HG03159 (cell line): ENCODE measurements around the gene VPS33A.
"Not testable (repeated sequence)": the region's sequence is repeated elsewhere in the genome, so short reads cannot be mapped to it uniquely, and the experiment has no call there.

Experiments used
- ATAC-seq: cut with Tn5 transposase; IDR thresholded peaks from one replicate; pipeline ENCODE4 v1.9.1; 2021; ENCODE audit warnings: mild to moderate bottlenecking, moderate library complexity; ENCODE audit not compliant: unreplicated experiment

The VPS33A gene

DNA sequence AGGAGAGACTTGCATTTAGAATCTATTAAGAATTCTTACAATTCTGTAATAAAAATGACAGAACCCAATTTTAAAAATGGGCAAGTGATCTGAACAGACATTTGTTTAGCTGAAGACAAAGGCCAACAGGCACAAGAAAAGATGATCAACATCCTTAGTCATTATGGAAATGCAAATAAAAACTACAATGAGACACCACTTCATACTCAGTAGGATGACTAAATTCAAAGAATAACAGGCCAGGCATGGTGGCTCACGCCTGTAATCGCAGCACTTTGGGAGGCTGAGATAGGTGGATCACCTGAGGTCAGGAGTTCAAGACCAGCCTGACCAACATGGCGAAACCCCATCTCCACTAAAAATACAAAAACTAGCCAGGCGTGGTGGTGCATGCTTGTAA lies 7.8 kb downstream of the VPS33A start:
- ATAC-seq, result not testable (repeated sequence)

DNA sequence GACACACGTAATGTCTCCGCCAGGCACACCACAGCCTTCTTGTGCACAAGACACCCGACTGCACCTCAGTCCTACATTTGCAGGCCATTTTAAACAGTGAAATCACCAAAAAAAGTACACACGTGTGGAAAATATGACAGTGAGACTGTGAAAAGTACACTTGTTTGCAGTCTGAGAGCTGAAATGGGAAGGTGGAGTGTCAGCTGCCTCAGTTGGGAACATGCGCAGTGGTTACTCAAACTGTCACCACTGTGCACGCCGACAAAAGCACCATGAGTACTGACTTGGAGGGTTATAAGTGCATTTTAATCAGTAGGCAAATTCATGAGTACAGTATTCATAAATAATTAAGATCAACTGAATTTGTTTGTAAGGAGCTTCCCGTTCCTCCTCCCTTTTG lies 15.8 kb downstream of the VPS33A start:
- no peak for ATAC-seq

DNA sequence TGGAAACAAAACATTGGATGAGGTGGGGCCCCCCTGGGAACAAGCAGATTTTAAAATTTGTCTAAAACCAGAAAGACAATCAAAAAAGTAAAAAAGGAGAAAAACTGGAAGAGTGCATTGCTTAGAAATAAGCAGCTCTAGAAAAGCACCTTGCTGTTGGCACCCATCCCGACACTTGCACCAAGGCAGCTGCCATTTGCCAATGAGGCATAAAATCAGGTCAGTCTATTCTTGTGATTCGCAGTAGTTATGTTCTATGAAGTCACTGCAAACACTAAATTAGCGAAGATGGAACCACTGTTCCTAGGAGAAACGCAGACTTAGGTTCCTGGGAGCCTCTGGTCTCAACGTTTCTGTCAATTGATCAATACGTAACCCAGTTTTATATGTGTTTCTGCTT lies 16.2 kb downstream of the VPS33A start:
- no peak for ATAC-seq

DNA sequence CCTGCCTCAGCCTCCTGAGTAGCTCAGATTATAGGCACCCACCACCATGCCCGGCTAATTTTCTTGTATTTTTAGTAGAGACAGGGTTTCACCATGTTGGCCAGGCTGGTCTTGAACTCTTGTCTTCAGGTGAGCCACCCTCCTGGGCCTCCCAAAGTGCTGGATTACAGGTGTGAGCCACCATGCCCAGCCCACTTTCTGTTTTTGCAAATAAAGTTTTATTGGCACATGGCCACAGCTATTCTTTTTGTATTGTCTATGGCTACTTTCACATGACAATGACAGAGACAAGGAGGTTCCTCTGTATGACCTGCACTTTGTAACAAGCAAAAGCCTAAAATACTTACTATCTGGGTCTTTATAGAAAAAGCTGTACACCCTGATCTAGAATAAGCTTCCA lies 20.7 kb downstream of the VPS33A start:
- ATAC-seq, result no peak

DNA sequence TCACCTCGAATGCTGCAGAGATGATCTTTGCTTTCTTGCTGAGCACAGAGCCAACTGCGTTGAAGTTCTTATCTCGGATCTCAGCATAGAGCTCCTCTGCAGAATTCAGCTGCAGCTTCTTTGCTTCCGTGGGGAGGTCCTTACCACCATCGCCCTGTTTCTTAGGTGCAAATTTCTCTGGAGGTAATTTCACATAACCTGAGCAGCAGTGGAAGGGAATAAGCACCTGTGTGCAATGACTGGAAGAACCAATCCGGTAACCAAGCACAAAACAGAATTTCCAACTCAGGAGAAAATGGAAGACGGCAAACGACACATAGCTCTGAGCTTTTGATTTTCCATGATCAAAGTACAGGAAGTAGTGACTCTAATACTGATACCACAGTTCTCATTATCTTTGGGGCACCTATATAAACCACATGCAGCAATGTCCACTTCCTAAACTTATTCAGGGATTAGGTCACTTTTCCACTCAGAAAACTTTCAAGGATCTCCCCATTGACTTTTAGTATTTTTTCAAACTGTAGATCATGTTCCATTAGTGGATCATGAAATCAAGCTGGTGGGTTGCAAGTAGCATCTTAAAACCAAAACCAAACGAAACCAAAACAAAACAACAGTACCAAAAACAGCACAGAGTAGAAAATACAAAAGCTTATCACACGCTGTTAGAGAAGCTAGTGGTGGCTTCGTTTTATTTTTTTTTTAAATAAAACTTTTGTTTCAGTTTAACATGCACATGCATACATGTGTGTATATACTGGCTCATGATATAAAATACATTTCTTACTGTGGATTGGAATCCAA lies 21.5 kb downstream of the VPS33A start:
- no peak for ATAC-seq

DNA sequence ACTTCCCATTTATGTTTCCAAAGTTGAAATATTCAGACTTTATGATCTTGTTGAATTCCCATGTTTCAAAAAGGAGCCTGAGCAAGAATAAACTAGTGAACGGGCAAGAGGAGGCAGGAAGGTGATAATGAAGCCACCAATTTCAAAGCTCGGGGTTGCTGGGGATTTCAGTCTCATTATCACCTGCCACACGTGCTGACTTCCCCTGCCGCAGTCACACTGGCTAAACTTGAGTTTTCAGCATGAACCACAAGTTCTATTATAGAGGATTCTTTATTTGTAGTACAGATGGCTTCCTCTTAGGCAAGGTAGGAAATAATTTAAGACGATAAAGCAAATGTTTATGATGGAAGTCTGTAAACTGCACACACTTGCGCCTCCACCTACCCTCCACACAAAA lies 22.3 kb downstream of the VPS33A start:
- ATAC-seq, result no peak

DNA sequence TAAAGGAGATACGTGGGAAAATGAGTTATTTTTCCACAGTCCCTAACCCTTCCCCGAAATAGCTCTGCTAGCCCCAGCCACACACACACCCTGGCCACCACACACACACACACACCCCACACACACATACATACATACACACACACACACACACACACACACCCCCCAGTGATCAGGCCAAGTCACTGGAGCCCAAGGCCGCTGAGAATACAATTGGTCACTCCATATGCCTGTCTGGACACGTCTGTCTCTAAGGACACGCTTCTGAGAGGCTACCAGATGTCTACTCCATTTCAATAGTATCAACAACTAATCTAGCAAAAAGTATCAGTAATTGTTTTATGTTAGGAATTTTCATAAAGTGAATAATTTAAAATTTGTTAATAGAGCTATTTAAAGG lies 27.4 kb downstream of the VPS33A start:
- ATAC-seq, result no peak

DNA sequence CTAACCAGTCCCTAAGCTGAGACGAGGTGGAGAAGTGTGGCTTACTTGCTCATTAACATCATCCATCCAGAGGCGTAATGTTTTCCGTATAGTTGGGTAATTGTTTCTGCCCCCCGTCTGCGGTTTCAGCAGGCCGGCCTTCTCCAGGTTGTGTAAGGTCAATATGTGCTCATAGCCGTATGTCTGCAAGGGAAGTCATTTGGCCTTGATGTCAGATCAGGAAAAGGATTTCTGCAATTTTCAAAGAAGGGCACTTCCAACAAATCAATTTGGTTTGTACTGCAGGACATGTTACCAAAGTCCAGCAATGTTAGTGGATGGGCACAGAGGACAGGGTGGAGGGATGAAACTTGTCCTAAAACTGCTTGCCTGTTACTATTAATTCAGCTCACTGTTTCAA lies 30.6 kb downstream of the VPS33A start:
- ATAC-seq, result no peak

DNA sequence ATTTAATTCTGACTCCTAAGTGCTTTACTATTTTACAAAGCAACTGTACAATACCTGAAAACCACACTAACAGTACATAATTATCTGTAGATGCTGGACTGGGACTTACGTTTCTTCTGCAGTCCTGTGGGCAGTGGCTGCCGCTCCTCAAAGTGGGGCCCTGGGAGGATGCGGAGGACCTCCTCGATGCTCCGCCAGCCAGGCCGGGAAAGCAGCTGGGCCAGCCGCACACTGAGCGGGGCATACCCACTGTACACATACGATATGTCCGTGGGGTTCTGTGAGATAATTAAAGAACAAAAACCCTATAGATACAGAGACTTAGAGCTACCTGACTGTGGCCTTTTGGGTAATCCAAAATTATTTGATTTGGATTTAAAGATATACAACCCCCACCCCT lies 33.6 kb downstream of the VPS33A start:
- no peak for ATAC-seq

DNA sequence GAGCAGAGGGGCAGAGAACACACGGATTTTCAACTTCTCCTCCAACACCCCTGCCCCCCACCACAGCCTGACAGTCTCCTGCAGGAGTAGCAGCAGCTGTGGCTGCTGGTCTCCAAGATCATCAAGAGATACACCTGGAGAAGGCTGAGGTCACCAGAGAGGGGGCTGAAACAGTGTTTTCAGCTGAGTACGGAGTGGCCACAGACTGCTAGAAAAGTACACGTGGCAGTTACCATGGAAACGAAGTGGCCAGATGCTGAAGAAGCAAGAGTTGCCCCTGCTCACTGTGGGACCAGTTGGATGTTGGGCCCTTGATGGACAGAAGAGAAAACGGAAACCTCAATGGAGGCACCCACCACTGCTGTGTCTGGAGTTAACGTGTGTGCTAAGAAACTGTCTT lies 35.5 kb downstream of the VPS33A start:
- no peak for ATAC-seq

DNA sequence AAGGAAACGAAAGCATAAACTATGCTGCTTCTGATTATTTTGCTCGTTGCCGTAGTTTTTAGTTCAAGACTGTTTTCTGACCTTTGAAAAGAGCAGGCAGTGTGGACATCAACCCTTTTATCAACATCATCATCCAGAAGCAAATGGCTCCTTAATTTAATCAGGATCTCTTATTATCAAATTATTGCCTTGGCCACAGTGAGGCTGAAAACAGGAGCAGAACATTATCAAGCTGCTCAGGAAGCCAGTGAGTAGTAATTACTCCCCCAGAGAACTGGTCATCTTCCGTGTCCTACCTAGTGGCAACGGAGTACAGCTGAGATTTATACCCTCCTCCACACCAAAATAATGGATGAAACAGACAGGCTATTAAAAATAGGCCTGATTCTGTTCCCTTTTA lies 38.2 kb downstream of the VPS33A start:
- ATAC-seq, result no peak

DNA sequence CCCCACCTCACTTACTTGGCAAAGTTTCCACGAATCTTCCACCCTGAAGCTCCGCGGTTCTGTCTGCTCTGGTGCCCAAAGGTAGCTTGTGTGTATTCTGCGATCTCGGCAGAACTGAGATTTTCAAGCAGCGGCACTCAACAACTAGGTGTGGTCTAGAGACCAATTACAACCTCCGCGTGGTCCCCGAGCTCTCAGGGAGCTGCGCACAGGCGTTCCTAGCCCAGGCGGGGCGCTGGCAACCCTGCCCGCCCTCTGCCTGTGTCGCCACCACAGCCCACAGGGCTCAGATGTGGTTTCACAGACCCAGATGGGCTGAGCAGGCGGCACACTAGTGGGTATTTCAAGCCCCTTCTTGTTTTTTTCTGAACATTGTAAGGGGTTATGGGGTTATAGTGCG lies 39.0 kb downstream of the VPS33A start:
- ATAC-seq, result no peak

DNA sequence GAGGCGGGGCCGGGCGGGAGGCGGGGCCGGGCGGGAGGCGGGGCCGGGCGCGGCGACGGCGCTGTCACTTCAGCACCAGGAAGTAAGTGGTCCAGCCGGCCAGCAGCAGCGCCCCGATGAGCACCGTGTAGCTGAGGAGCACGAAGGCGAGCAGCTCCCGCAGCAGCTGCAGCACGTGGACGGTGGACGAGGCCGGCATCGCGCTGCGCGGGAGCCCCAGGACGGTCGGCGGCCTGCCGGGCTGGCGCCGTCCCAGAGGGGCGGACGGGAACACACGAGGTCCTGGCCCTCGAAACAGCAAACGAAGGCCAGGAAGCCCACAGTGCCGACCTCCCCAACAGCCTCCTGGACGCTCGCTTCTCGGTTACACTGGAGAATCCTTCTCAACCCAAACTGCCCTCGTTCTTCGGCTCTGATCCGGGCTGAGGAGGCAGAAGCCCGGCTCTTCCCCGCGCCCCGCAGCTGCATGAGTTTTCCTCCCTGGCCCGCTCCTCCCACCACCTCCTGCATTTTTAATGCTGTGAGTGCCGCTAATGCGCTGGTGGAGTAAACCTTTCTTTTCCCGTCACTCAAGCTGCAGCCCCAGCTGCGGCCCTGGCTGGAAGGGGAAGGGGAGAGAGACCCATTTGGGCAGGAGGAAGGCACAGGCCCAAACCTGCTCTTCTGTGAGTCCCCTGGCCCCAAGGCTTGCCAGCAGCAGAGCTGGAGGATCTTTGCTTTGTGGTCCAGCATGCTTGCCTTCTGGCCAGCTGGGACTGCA lies 39.7 kb downstream of the VPS33A start:
- no peak for ATAC-seq

DNA sequence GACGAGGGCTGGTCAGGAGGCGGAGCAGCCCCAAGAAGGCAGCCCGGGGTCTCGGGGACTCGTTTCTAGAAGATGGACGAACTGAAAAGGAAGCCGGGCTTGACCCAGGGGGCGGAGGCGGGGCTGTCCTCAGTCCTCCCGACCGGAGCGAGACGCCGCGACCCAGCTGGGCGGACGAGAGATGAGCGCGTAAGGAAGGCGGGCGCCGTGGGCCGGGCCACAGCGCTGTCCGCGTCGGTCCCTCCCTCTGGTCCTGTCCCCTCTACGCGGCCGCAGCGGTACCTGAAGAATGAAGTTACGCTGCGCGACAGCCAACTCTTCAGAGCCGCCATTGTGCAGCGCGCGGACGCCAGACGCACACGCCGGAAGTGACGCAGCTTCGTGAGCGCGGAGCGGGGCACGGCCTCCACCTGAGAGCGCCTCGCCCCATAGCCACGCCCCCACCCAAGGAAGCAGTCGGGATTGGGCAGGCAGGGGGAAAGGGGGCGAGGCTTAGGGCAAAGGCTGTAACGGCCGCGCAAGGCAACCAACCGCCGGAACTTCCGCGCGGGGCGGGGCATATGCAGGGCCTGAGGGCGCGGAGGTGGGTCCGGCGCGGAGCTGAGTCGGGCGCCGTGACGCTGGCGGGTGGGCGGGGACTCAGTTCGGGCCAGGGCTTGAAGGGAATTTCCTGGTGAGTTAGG lies 40.5 kb downstream of the VPS33A start, which contains the start of gene DIABLO:
DIABLO (minus strand) TSS at position 370 of the 683 bp plus-strand sequence; CDS start at position 332, 38 bp downstream.
- ATAC-seq, result peak; percentile 87

DNA sequence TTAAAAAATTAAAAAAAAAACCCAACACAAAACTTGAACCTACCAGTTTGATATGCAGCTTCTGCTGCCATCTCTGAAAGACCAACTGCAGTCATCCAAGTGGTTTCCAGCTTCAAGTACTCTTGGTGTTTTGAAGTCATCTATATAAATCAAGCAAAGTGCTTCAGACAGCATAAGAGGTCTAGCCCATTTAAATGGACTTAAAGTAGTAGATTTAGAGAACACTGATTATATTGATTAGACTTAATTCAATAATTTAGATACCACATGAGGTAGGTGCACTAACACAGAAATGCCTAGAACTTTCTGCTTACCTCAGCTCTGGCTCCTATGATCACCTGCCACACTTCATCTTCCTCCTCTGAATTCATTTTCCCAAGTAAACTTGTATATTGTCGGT lies 49.8 kb downstream of the VPS33A start:
- no peak for ATAC-seq

DNA sequence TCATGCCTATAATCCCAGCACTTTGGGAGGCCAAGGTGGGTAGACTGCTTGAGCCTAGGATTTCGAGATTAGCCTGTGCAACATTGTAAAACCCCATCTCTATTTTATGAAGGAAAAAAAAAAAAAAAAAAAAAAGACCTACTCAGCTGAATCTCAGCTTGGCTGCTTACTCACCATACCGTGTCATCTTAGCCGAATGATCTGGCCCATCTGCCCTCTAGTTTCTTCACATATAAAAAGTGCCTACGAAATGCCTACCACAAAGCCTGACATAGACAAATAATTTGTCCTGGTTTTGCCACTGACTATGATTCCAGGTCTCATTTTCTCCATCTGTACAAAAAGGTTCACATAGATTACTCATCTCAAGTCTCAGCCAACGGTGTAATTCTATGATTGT lies 50.5 kb downstream of the VPS33A start:
- no peak for ATAC-seq

DNA sequence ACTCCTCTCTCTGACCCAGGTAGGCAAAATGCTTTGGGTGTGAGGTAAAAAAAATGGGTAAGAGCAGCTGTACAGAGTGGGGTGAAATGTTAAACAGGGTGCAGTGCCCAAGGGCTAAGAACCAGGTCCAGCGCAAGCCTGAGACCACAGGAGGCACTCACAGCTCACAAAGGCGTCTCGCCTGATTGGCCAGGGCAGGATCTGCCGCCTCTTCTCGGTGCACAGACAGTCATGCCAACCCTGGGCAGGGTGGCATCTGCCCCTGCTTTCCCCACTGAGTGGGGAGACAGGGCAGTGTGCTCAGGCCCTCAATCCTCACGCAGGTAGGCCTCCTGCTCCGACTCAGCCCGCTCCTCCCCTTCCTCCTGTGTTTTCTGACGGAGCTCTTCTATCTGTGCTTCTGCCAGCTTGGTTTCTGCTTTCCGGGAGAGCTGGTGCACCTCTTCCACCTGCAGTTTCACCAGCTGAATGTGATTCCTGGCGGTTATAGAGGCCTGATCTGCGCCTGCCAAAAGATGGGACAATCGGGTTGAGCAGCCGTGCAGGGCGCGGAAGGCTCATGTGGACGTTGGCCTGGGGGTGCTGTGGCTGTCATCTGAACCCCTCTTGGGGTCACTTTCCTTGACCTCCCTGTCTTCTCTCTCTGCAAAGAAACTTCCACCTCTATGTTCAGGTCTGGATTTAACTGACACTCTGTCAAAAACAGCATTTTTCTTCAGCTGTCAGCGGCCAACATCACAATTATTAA lies 58.0 kb downstream of the VPS33A start:
- ATAC-seq, result no peak

DNA sequence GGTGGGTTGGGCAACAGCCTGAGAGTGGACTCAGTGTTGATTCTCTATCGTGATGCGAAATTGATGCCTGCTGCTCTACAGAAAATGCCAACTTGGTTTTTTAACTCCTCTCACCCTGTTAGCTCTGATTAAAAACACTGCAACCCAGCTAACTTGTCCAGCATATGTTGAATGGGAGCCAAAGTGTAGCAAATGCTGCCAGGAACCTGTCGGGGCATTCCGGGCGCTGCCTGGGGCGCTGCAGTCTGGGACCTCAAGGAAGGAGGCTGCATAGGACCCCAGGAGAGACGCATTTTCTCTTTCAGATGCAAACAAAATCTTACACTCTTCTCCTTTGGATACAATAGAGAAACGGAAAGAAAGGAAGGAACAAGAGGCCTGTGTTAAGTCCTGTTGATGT lies 58.9 kb downstream of the VPS33A start:
- no peak for ATAC-seq

DNA sequence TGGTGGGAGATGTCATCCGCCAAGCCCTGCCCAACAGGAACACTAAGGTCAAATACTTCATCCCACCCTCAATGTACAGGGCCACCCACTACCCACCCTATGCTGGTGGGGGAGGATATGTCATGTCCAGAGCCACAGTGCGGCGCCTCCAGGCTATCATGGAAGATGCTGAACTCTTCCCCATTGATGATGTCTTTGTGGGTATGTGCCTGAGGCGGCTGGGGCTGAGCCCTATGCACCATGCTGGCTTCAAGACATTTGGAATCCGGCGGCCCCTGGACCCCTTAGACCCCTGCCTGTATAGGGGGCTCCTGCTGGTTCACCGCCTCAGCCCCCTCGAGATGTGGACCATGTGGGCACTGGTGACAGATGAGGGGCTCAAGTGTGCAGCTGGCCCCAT lies 59.3 kb downstream of the VPS33A start:
- ATAC-seq, result no peak

DNA sequence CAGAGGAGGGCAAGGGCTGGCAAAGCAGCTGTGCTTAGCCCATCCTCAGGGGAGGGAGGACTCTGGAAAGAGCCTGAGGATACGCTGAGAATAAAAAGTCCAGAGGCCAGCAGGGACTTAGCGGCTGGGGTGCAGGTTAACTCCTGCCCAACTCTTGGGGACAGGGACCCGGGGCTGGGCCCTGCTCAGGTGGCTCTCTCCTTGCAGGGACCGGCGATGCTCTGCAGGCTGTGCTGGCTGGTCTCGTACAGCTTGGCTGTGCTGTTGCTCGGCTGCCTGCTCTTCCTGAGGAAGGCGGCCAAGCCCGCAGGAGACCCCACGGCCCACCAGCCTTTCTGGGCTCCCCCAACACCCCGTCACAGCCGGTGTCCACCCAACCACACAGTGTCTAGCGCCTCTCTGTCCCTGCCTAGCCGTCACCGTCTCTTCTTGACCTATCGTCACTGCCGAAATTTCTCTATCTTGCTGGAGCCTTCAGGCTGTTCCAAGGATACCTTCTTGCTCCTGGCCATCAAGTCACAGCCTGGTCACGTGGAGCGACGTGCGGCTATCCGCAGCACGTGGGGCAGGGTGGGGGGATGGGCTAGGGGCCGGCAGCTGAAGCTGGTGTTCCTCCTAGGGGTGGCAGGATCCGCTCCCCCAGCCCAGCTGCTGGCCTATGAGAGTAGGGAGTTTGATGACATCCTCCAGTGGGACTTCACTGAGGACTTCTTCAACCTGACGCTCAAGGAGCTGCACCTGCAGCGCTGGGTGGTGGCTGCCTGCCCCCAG lies 60.0 kb downstream of the VPS33A start:
- ATAC-seq, result no peak
